Erythroblast (primary cell): Measurements from ENCODE around the gene ARHGAP26.

Experiments used
- GATA1 ChIP-seq: IDR thresholded peaks from 2 replicates; pipeline ENCODE4 v1.6.1; 2011; ENCODE audit warnings: low read depth, mild to moderate bottlenecking, control low read depth, low read length, moderate library complexity
- POLR2A ChIP-seq: IDR thresholded peaks from 2 replicates; pipeline ENCODE4 v1.6.1; 2011; ENCODE audit warnings: mild to moderate bottlenecking, low read length

DNA sequence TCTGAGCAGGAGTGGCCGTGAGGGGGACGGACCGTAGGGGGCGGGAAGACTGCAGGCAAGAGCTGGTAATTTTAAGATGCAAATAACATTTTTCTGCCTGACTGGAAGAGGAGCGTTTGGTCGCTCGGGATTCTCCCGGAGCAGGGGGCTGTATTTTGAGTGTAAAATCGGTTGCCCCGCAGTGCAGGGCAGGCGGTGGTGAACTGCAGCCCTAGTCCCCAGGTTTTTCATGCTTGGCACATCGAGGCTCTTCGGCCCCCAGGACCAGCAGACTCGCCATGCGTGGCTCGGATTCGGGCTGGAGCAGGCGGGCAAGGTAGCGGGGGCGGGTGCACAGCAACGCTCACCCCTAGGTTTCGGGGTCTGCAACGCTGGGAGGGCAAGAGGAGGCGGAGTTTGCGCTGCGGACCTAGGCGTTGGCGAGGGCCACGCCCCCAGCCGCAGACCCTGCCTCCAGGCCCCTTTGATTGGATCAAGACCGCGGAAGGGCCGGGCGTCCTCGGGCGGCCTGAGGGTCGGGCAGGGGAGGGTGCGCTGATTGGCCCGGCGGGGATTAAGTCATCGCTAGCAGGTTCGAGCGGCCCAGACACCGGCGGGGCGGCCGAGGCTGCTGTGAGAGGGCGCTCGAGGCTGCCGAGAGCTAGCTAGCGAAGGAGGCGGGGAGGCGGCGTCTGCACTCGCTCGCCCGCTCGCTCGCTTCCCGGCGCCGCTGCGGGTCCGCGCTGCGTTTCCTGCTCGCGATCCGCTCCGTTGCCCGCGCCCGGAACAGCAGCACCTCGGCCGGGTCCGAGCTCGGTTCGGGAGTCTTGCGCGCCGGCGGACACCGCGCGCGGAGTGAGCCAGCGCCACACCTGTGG lies at the start of gene ARHGAP26:
- TF ChIP-seq POLR2A = peak; percentile 51
- no peak for TF ChIP-seq GATA1
